ENCODE measurements around the gene RASSF7.
"Not testable (repeated sequence)": the region's sequence is repeated elsewhere in the genome, so short reads cannot be mapped to it uniquely, and the experiment has no call there.

RASSF7 gene

GRCh38 chr11:515131-515530 lies 45.6 kb upstream of the RASSF7 start:
- Histone ChIP-seq H3K27ac (ENCODE audit: low read depth, low read length) (no peak overlapping the region), H3F3A (ENCODE audit: insufficient read depth) (no peaks in the 10 kb centered on the region), H3K27me3 (ENCODE audit: low read length) (no peaks in the 10 kb centered on the region), H3K36me3 (ENCODE audit: low read length) (no peaks in the 10 kb centered on the region), H4K20me1 (ENCODE audit: low read depth, low read length) (no peaks in the 10 kb centered on the region), H3K9ac (ENCODE audit: low read length) (no peak overlapping the region), H3K4me2 (ENCODE audit: low read depth, low read length, poor library complexity, severe bottlenecking) (no peak overlapping the region), H3K9me2 (replicated peaks; ENCODE audit: insufficient read depth, low read length) (no peaks in the 10 kb centered on the region), H3K9me3 (ENCODE audit: insufficient read depth, low read length) (no peaks in the 10 kb centered on the region), H2AFZ (ENCODE audit: low read depth, low read length, severe bottlenecking) (no peak overlapping the region), H3K79me2 (ENCODE audit: insufficient read depth, low read length) (no peaks in the 10 kb centered on the region), H3K4me3 (ENCODE audit: insufficient read depth, low read length, poor library complexity, severe bottlenecking) (no peak overlapping the region)
- TF ChIP-seq, protein P1, sequence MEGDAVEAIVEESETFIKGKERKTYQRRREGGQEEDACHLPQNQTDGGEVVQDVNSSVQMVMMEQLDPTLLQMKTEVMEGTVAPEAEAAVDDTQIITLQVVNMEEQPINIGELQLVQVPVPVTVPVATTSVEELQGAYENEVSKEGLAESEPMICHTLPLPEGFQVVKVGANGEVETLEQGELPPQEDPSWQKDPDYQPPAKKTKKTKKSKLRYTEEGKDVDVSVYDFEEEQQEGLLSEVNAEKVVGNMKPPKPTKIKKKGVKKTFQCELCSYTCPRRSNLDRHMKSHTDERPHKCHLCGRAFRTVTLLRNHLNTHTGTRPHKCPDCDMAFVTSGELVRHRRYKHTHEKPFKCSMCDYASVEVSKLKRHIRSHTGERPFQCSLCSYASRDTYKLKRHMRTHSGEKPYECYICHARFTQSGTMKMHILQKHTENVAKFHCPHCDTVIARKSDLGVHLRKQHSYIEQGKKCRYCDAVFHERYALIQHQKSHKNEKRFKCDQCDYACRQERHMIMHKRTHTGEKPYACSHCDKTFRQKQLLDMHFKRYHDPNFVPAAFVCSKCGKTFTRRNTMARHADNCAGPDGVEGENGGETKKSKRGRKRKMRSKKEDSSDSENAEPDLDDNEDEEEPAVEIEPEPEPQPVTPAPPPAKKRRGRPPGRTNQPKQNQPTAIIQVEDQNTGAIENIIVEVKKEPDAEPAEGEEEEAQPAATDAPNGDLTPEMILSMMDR (IDR thresholded peaks at IDR 0.05; ENCODE audit: insufficient read depth, low read length, poor library complexity, severe bottlenecking) = no peak
- TF ChIP-seq EZH2phosphoT487 (conservative IDR thresholded peaks at IDR 0.05; ENCODE audit: low read length) = no peak

GRCh38 chr11:516400-516799 lies 44.4 kb upstream of the RASSF7 start:
- Histone ChIP-seq H3K79me2 (ENCODE audit: insufficient read depth, low read length) (no peaks in the 10 kb centered on the region), H3K9me3 (ENCODE audit: insufficient read depth, low read length) (no peaks in the 10 kb centered on the region), H2AFZ (ENCODE audit: low read depth, low read length, severe bottlenecking) (no peak overlapping the region), H3K4me2 (ENCODE audit: low read depth, low read length, poor library complexity, severe bottlenecking) (no peak overlapping the region), H4K20me1 (ENCODE audit: low read depth, low read length) (no peaks in the 10 kb centered on the region), H3K27ac (ENCODE audit: low read depth, low read length) (no peak overlapping the region), H3K4me3 (ENCODE audit: insufficient read depth, low read length, poor library complexity, severe bottlenecking) (no peak overlapping the region), H3K36me3 (ENCODE audit: low read length) (no peaks in the 10 kb centered on the region), H3K9me2 (replicated peaks; ENCODE audit: insufficient read depth, low read length) (no peaks in the 10 kb centered on the region), H3F3A (ENCODE audit: insufficient read depth) (no peaks in the 10 kb centered on the region), H3K27me3 (ENCODE audit: low read length) (no peaks in the 10 kb centered on the region), H3K9ac (ENCODE audit: low read length) (no peak overlapping the region)
- TF ChIP-seq, protein P1 (IDR thresholded peaks at IDR 0.05; ENCODE audit: insufficient read depth, low read length, poor library complexity, severe bottlenecking) = no peak
- TF ChIP-seq EZH2phosphoT487 (conservative IDR thresholded peaks at IDR 0.05; ENCODE audit: low read length) = no peak

DNA sequence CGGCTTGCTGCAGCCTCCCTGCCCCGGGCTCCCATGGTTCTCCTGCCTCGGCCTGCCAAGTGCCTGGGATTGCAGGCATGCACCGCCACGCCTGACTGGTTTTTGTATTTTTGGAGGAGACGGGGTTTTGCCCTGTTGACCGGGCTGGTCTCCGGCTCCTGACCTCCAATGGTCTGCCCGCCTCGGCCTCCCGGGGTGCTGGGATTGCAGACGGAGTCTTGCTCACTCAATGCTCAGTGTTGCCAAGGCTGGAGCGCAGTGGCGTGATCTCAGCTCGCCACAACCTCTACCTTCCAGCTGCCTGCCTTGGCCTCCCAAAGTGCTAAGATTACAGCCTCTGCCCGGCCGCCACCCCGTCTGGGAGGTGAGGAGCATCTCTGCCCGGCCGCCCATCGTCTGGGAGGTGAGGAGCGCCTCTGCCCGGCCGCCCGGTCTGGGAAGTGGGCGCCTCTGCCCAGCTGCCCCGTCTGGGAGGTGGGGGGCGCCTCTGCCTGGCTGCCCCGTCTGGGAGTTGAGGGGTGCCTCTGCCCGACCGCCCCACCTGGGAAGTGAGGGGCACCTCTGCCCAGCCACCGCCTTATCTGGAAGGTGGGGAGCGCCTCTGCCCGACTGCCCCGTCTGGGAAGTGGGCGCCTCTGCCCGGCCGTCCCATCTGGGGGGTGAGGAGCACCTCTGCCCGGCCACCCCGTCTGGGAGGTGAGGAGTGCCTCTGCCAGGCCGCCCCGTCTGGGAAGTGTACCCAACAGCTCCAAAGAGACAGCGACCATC lies 43.7 kb upstream of the RASSF7 start:
- H3F3A ChIP-seq (ENCODE audit: insufficient read depth); H2AFZ ChIP-seq (ENCODE audit: low read depth, low read length, severe bottlenecking); H3K9ac ChIP-seq (ENCODE audit: low read length); H3K79me2 ChIP-seq (ENCODE audit: insufficient read depth, low read length); H3K4me3 ChIP-seq (ENCODE audit: insufficient read depth, low read length, poor library complexity, severe bottlenecking); H3K9me2 ChIP-seq (replicated peaks; ENCODE audit: insufficient read depth, low read length); H4K20me1 ChIP-seq (ENCODE audit: low read depth, low read length); H3K27ac ChIP-seq (ENCODE audit: low read depth, low read length); H3K4me2 ChIP-seq (ENCODE audit: low read depth, low read length, poor library complexity, severe bottlenecking); H3K9me3 ChIP-seq (ENCODE audit: insufficient read depth, low read length); H3K27me3 ChIP-seq (ENCODE audit: low read length); H3K36me3 ChIP-seq (ENCODE audit: low read length): not testable (repeated sequence)

DNA sequence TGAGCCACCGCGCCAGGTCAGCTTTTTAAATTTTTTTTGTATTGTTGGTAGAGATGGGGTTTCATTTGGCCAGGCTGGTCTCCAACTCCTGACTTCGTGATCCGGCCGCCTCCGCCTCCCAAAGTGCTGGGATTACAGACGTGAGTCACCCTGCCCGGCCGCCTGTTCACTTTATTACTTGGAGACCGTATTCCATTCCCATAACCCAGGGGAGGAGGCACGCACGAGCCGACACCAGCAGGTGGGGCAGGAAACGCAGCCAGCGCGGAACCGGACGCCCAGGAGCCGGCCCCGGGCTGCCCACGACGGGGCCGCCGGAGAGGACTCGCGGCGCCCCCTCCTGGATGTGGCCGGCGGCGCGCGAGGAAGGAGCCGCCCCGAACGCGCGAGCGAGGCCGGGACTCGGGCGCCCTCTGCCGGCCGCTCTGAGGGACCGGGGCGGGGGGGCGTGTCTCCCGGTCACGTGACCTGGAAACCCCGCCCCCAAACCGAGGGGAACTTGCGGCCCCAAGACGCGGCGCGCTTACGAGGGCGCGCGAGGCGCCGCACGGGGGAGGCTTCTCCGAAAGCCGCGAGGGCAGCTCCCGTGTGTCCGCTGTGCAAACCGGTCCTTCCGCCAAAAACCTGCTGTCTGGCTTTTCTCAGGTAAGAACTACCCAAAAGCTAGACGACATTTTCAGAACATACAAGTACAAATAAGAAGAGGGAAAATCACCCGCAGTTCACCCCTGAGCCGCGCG lies 42.1 kb upstream of the RASSF7 start:
- Histone ChIP-seq H3K4me2 (ENCODE audit: low read depth, low read length, poor library complexity, severe bottlenecking) (peak overlapping the region; percentile 34), H3K4me3 (ENCODE audit: insufficient read depth, low read length, poor library complexity, severe bottlenecking) (no peak overlapping the region)

More for the DNA sequence above, 42.1 kb upstream of the RASSF7 start:
- no peaks in the 10 kb centered on the region for H3K9me3 ChIP-seq (ENCODE audit: insufficient read depth, low read length)
- no peaks in the 10 kb centered on the region for H3F3A ChIP-seq (ENCODE audit: insufficient read depth)
- H3K27ac ChIP-seq (ENCODE audit: low read depth, low read length) = no peak overlapping the region
- no peaks in the 10 kb centered on the region for H3K79me2 ChIP-seq (ENCODE audit: insufficient read depth, low read length)
- no peaks in the 10 kb centered on the region for H3K36me3 ChIP-seq (ENCODE audit: low read length)
- H2AFZ ChIP-seq (ENCODE audit: low read depth, low read length, severe bottlenecking) = peak overlapping the region; percentile 62
- TF ChIP-seq, protein P1 (IDR thresholded peaks at IDR 0.05; ENCODE audit: insufficient read depth, low read length, poor library complexity, severe bottlenecking) = peak; percentile 100
- TF ChIP-seq EZH2phosphoT487 (conservative IDR thresholded peaks at IDR 0.05; ENCODE audit: low read length) = no peak
- H3K9me2 ChIP-seq (replicated peaks; ENCODE audit: insufficient read depth, low read length) = no peaks in the 10 kb centered on the region
- H3K27me3 ChIP-seq (ENCODE audit: low read length) = no peaks in the 10 kb centered on the region
- H4K20me1 ChIP-seq (ENCODE audit: low read depth, low read length) = no peaks in the 10 kb centered on the region
- no peak overlapping the region for H3K9ac ChIP-seq (ENCODE audit: low read length)
